SW 1271 (cell line): ENCODE data around the gene BBOX1.
"Not testable (repeated sequence)": the region's sequence is repeated elsewhere in the genome, so short reads cannot be mapped to it uniquely, and the experiment has no call there.

ENCODE experiments used
- DNase-seq, 2 experiments: peaks; one replicate each; lab custom pipeline; 2025; lab: John Stamatoyannopoulos, UW

The BBOX1 gene

GRCh38 chr11:27129686-27130085, 89.1 kb downstream of the BBOX1 start:
- DNase-seq = no peak

GRCh38 chr11:27130806-27131205, 90.2 kb downstream of the BBOX1 start:
- no peak for DNase-seq

- DNase-seq = not testable (repeated sequence)
Observed at GRCh38 chr11:27135924-27136329, 95.3 kb downstream of the BBOX1 start.

GRCh38 chr11:27138716-27139115, 98.1 kb downstream of the BBOX1 start:
- DNase-seq = no peak

GRCh38 chr11:27139742-27140367, 99.2 kb downstream of the BBOX1 start:
- no peak for DNase-seq

GRCh38 chr11:27141576-27141975, 101.0 kb downstream of the BBOX1 start:
- DNase-seq = no peak

GRCh38 chr11:27147916-27148315, 107.3 kb downstream of the BBOX1 start:
- DNase-seq = no peak

- DNase-seq = no peak
Observed at GRCh38 chr11:27148506-27148905, 107.9 kb downstream of the BBOX1 start.

- no peak for DNase-seq
Observed at GRCh38 chr11:27150098-27150497, 109.5 kb downstream of the BBOX1 start.

- DNase-seq = no peak
Observed at GRCh38 chr11:27153136-27153535, 112.5 kb downstream of the BBOX1 start.

- peak; percentile 30 to 56 for DNase-seq
Observed at GRCh38 chr11:27158456-27159334, 118.1 kb downstream of the BBOX1 start.

- no peak for DNase-seq
Observed at GRCh38 chr11:27159335-27159679, 118.7 kb downstream of the BBOX1 start.

GRCh38 chr11:27161071-27161470, 120.5 kb downstream of the BBOX1 start:
- no peak for DNase-seq

- DNase-seq = no peak
Observed at GRCh38 chr11:27162237-27162636, 121.6 kb downstream of the BBOX1 start.

- DNase-seq = no peak
Observed at GRCh38 chr11:27166130-27166529, 125.5 kb downstream of the BBOX1 start.

- no peak for DNase-seq
Observed at GRCh38 chr11:27171376-27171958, 130.9 kb downstream of the BBOX1 start.

- no peak for DNase-seq
Observed at GRCh38 chr11:27173545-27173944, 132.9 kb downstream of the BBOX1 start.

GRCh38 chr11:27174021-27174420, 133.4 kb downstream of the BBOX1 start:
- DNase-seq = no peak

GRCh38 chr11:27174672-27175210, 134.1 kb downstream of the BBOX1 start:
- DNase-seq = no peak

- DNase-seq = not testable (repeated sequence)
Observed at GRCh38 chr11:27175562-27175961, 134.9 kb downstream of the BBOX1 start.
